Thyroid gland (tissue), 4 donors: ENCODE data around the gene IL3RA. TPM values are rescaled to one million over a fixed set of nuclear protein-coding genes. Genes with fewer than 3 reads are reported as not detected.

Experiments used
- DNase-seq, 2 donors: peaks; one replicate each; pipeline ENCODE4 v3.0.0-alpha.2; 2019
- H3K27ac ChIP-seq, 3 donors: fragments of 200-600 bp; sonication (generic); 1 replicate in 2 of 3; 2 replicates in 1 of 3; pipeline ENCODE4 v1.5.1; 2016 to 2019; ENCODE audit warnings: mild to moderate bottlenecking in 1 of 3, moderate library complexity in 1 of 3
- H3K27me3 ChIP-seq: fragments of 200-600 bp; sonication (generic); one replicate; pipeline ENCODE4 v1.5.1; 2019
- H3K36me3 ChIP-seq, 2 donors: fragments of 200-600 bp; sonication (generic); one replicate each; pipeline ENCODE4 v1.5.1; 2016 to 2019
- H3K4me1 ChIP-seq, 2 donors: fragments of 200-600 bp; sonication (generic); one replicate each; pipeline ENCODE4 v1.5.1; 2017 to 2019
- H3K4me3 ChIP-seq, 3 donors: fragments of 200-600 bp; sonication (generic); replicated peaks in 1 of 3; 1 replicate in 2 of 3; 2 replicates in 1 of 3; pipeline ENCODE4 v1.5.1; 2016; ENCODE audit warnings: mild to moderate bottlenecking in 1 of 3
- H3K9me3 ChIP-seq: fragments of 200-600 bp; sonication (generic); one replicate; pipeline ENCODE4 v1.5.1; 2017
- CTCF ChIP-seq, 6 experiments: fragments of 200-600 bp in 3 of 6; fragments of 450-650 bp in 3 of 6; sonication (generic) in 3 of 6; IDR thresholded peaks; one replicate each; pipeline ENCODE4 v1.5.1; 2016 to 2019; ENCODE audit warnings: antibody characterized with exemption in 6 of 6, mild to moderate bottlenecking in 2 of 6, inconsistent platforms in 1 of 6, moderate library complexity in 1 of 6
- POLR2A ChIP-seq, 2 donors: fragments of 450-650 bp; IDR thresholded peaks; one replicate each; pipeline ENCODE4 v1.6.1; 2017; ENCODE audit warnings: antibody characterized with exemption in 2 of 2, mild to moderate bottlenecking in 2 of 2, moderate library complexity in 1 of 2
- WGBS, 2 donors: methylation state at CpG; one replicate each; pipeline ENCODE4 v1.1.5; 2017; 5-methylcytosine and 5-hydroxymethylcytosine counted together
- intact Hi-C: fragments of 100-400 bp; cut with DNase I; formaldehyde crosslinking; loops from one replicate; pipeline ENCODE4 v1.15.1; 2023
- total RNA-seq, 4 donors: library from RNA; depleted of rRNA; stranded (reverse); fragments of >200 nt; gene quantifications; one replicate each; pipeline ENCODE4 v1.2.3, GENCODE V29; 2016

IL3RA gene
- total RNA-seq, 4 donors from 2014 or later: 0.89 to 4.5 (median 3.3) TPM

GRCh38 chrX:1386338-1387127 lies 49.9 kb downstream of the IL3RA start:
- WGBS, 2 donors: 95% methylated on average over 32 to 40 of the region's 41 CpGs
- H3K4me3 ChIP-seq: no peak overlapping the region
- no peaks in the 10 kb centered on the region for H3K9me3 ChIP-seq
- H3K27me3 ChIP-seq: no peaks in the 10 kb centered on the region
- peaks cover 16 to 20% of the 10 kb centered on the region in 2 donors for H3K4me1 ChIP-seq
- TF ChIP-seq POLR2A (IDR thresholded peaks at IDR 0.05) (no peak), CTCF (IDR thresholded peaks at IDR 0.05) (no peak)
- no peak for DNase-seq
- no peak overlapping the region for H3K27ac ChIP-seq
- intact Hi-C loops: no loop called here
- peaks cover 58 to 63% of the 10 kb centered on the region in 2 donors for H3K36me3 ChIP-seq

- no peak for TF ChIP-seq CTCF (IDR thresholded peaks at IDR 0.05)
- intact Hi-C loops: no loop called here
- Histone ChIP-seq H3K36me3 (peaks cover 58 to 63% of the 10 kb centered on the region in 2 donors), H3K9me3 (no peaks in the 10 kb centered on the region), H3K4me1 (peaks cover 16 to 20% of the 10 kb centered on the region in 2 donors), H3K4me3 (no peak overlapping the region), H3K27me3 (no peaks in the 10 kb centered on the region), H3K27ac (no peak overlapping the region)
- DNase-seq: no peak
- WGBS, 2 donors: 95 to 96% methylated on average over 24 to 43 of the region's 43 CpGs
Measured at GRCh38 chrX:1387141-1387776, 50.7 kb downstream of the IL3RA start.

GRCh38 chrX:1388651-1389050 lies 52.1 kb downstream of the IL3RA start:
- no peak for DNase-seq
- peaks cover 23% of the 10 kb centered on the region in 2 donors for H3K4me1 ChIP-seq
- H3K9me3 ChIP-seq: no peaks in the 10 kb centered on the region
- 83 to 90% methylated on average over 4 of the region's 4 CpGs for WGBS, 2 donors
- no peak overlapping the region for H3K4me3 ChIP-seq
- no peak for TF ChIP-seq POLR2A (IDR thresholded peaks at IDR 0.05)
- no peak for TF ChIP-seq CTCF (IDR thresholded peaks at IDR 0.05)
- H3K27ac ChIP-seq: no peak overlapping the region
- H3K27me3 ChIP-seq: no peaks in the 10 kb centered on the region
- intact Hi-C loops: no loop called here
- peaks cover 58 to 59% of the 10 kb centered on the region in 2 donors for H3K36me3 ChIP-seq

GRCh38 chrX:1389181-1389992 lies 52.8 kb downstream of the IL3RA start:
- Histone ChIP-seq H3K36me3 (peaks cover 58 to 59% of the 10 kb centered on the region in 2 donors), H3K27ac (no peak overlapping the region), H3K9me3 (no peaks in the 10 kb centered on the region), H3K4me1 (peaks cover 25 to 30% of the 10 kb centered on the region in 2 donors), H3K27me3 (no peaks in the 10 kb centered on the region), H3K4me3 (no peak overlapping the region)
- TF ChIP-seq POLR2A (IDR thresholded peaks at IDR 0.05) (no peak), CTCF (IDR thresholded peaks at IDR 0.05) (no peak)
- intact Hi-C loops: no loop called here
- DNase-seq: no peak
- 93 to 94% methylated on average over 45 to 47 of the region's 51 CpGs for WGBS, 2 donors
